HepG2 (cell line): ENCODE data around the gene NFKBIL1. TPM values are rescaled to one million over a fixed set of nuclear protein-coding genes. Genes with fewer than 3 reads are reported as not detected.

Experiments
- ATF7 ChIP-seq, 2 experiments: fragments of 450-650 bp in 1 of 2; sonication (generic) in 1 of 2; formaldehyde crosslinking in 1 of 2; IDR thresholded peaks; 2 replicates each; pipeline versions ENCODE4 v1.4.0 to v1.6.1; 2016 to 2020; ENCODE audit warnings: antibody characterized with exemption in 1 of 2, mild to moderate bottlenecking in 1 of 2, missing genetic modification reagents in 1 of 2
- BRF2 ChIP-seq: sonication (generic); formaldehyde crosslinking; IDR thresholded peaks from 2 replicates; pipeline ENCODE4 v1.8.1; 2022; ENCODE audit warnings: mild to moderate bottlenecking, missing genetic modification reagents
- EZH2 ChIP-seq: conservative IDR thresholded peaks from 2 replicates; pipeline ENCODE4 v1.6.1; 2012; ENCODE audit warnings: mild to moderate bottlenecking, low read depth, low read length, moderate library complexity
- FOXP4 ChIP-seq: sonication (generic); formaldehyde crosslinking; IDR thresholded peaks from 2 replicates; pipeline ENCODE4 v1.4.0; 2020; ENCODE audit warnings: missing genetic modification reagents
- GZF1 ChIP-seq: sonication (generic); formaldehyde crosslinking; IDR thresholded peaks from 2 replicates; pipeline ENCODE4 v1.5.1; 2020; ENCODE audit warnings: mild to moderate bottlenecking, missing genetic modification reagents
- MBNL3 ChIP-seq: fragments of 250-450 bp; sonication (Bioruptor Pico); conservative IDR thresholded peaks from 2 replicates; pipeline ENCODE4 v1.8.0; 2022; ENCODE audit warnings: mild to moderate bottlenecking, inconsistent platforms
- NBN ChIP-seq: fragments of 450-650 bp; conservative IDR thresholded peaks from 2 replicates; pipeline ENCODE4 v1.6.1; 2017
- PAF1 ChIP-seq: IDR thresholded peaks from 2 replicates; pipeline ENCODE4 v1.6.1; 2016; ENCODE audit warnings: missing genetic modification reagents, missing compliant biosample characterization
- PAX8 ChIP-seq: sonication (generic); formaldehyde crosslinking; IDR thresholded peaks from 2 replicates; pipeline ENCODE4 v1.8.0; 2022; ENCODE audit warnings: mild to moderate bottlenecking, missing genetic modification reagents, borderline replicate concordance
- POLR2A ChIP-seq, 2 experiments: IDR thresholded peaks; 2 replicates each; pipeline ENCODE4 v1.6.1; 2011; ENCODE audit warnings: low read depth in 2 of 2, low read length in 2 of 2, mild to moderate bottlenecking in 1 of 2, moderate library complexity in 1 of 2; ENCODE audit not compliant: insufficient read depth in 1 of 2
- RFX1 ChIP-seq: fragments of 450-650 bp; IDR thresholded peaks from 2 replicates; pipeline ENCODE4 v1.6.1; 2017
- SALL2 ChIP-seq: sonication (generic); formaldehyde crosslinking; IDR thresholded peaks from 2 replicates; pipeline ENCODE4 v1.8.1; 2023; ENCODE audit warnings: mild to moderate bottlenecking, missing genetic modification reagents, inconsistent platforms
- SRSF4 ChIP-seq: fragments of 200-400 bp; formaldehyde crosslinking; IDR thresholded peaks from one replicate; pipeline ENCODE4 v1.6.1; 2018; ENCODE audit warnings: mild to moderate bottlenecking, low read depth, low read length, moderate library complexity; ENCODE audit not compliant: poor library complexity, severe bottlenecking
- ZFP62 ChIP-seq: sonication (generic); formaldehyde crosslinking; IDR thresholded peaks from 2 replicates; pipeline ENCODE4 v1.4.0; 2020; ENCODE audit warnings: missing genetic modification reagents
- ZNF12 ChIP-seq: sonication (generic); formaldehyde crosslinking; IDR thresholded peaks from 2 replicates; pipeline ENCODE4 v1.5.0; 2020; ENCODE audit warnings: missing genetic modification reagents
- ZNF225 ChIP-seq: sonication (generic); formaldehyde crosslinking; IDR thresholded peaks from 2 replicates; pipeline ENCODE4 v1.4.0; 2020; ENCODE audit warnings: mild to moderate bottlenecking, missing genetic modification reagents
- ZNF282 ChIP-seq: fragments of 450-650 bp; IDR thresholded peaks from 2 replicates; pipeline ENCODE4 v1.6.1; 2018; ENCODE audit not compliant: partially characterized antibody
- ZNF292 ChIP-seq: sonication (generic); formaldehyde crosslinking; IDR thresholded peaks from 2 replicates; pipeline ENCODE4 v1.8.1; 2022; ENCODE audit warnings: mild to moderate bottlenecking, low read depth, missing genetic modification reagents, borderline replicate concordance
- ZNF354B ChIP-seq: sonication (generic); formaldehyde crosslinking; IDR thresholded peaks from 2 replicates; pipeline ENCODE4 v1.8.0; 2022; ENCODE audit warnings: mild to moderate bottlenecking, missing genetic modification reagents
- ZNF441 ChIP-seq: sonication (generic); formaldehyde crosslinking; IDR thresholded peaks from 2 replicates; pipeline ENCODE4 v1.7.0; 2021; ENCODE audit warnings: missing genetic modification reagents, borderline replicate concordance
- ZNF549 ChIP-seq: sonication (generic); formaldehyde crosslinking; IDR thresholded peaks from 2 replicates; pipeline ENCODE4 v1.5.0; 2020; ENCODE audit warnings: missing genetic modification reagents
- ZNF572 ChIP-seq: sonication (generic); formaldehyde crosslinking; IDR thresholded peaks from 2 replicates; pipeline ENCODE4 v1.5.1; 2020; ENCODE audit warnings: mild to moderate bottlenecking, missing genetic modification reagents
- ZNF747 ChIP-seq: sonication (generic); formaldehyde crosslinking; IDR thresholded peaks from 2 replicates; pipeline ENCODE4 v1.8.1; 2023; ENCODE audit warnings: missing genetic modification reagents, mild to moderate bottlenecking, borderline replicate concordance
- ZNF75D ChIP-seq: sonication (generic); formaldehyde crosslinking; IDR thresholded peaks from 2 replicates; pipeline ENCODE4 v1.8.1; 2023; ENCODE audit warnings: missing genetic modification reagents, mild to moderate bottlenecking, borderline replicate concordance
- polyA plus RNA-seq, 8 experiments: library from polyadenylated mRNA; depleted of rRNA in 3 of 8; stranded (reverse) in 7 of 8; unstranded in 1 of 8; fragments of >200 nt; fragmentation: Illumina TruSeq in 4 of 8; extraction: Trizol in 4 of 8; gene quantifications; 2 replicates each; pipeline versions ENCODE4 v1.2.1 to v1.2.3, GENCODE V29; 2011 to 2016; ENCODE audit warnings: low read depth in 4 of 8, missing spikeins in 1 of 8, mixed read lengths in 1 of 8; ENCODE audit not compliant: insufficient read depth in 1 of 8
- total RNA-seq, 5 experiments: library from RNA; depleted of rRNA; stranded (reverse); fragments of >200 nt; fragmentation: Illumina TruSeq; extraction: Trizol; gene quantifications; 2 replicates each; pipeline ENCODE4 v1.2.3, GENCODE V29; 2016; ENCODE audit warnings: low read depth in 1 of 5
- TF ChIP-seq, protein P1 (sequence below), 2 experiments: sonication (generic) in 1 of 2; formaldehyde crosslinking in 1 of 2; IDR thresholded peaks; 2 replicates each; pipeline versions ENCODE4 v1.5.1 to v1.6.1; 2011 to 2020; ENCODE audit warnings: borderline replicate concordance in 1 of 2, low read depth in 1 of 2, low read length in 1 of 2, mild to moderate bottlenecking in 1 of 2, missing genetic modification reagents in 1 of 2, moderate library complexity in 1 of 2

The NFKBIL1 gene
- total and polyA plus RNA-seq, 2 of the 13 experiments (the other 11 are each of a cell fraction or from before 2014, with no cell fraction given), result 9.7 to 19.5 TPM

DNA sequence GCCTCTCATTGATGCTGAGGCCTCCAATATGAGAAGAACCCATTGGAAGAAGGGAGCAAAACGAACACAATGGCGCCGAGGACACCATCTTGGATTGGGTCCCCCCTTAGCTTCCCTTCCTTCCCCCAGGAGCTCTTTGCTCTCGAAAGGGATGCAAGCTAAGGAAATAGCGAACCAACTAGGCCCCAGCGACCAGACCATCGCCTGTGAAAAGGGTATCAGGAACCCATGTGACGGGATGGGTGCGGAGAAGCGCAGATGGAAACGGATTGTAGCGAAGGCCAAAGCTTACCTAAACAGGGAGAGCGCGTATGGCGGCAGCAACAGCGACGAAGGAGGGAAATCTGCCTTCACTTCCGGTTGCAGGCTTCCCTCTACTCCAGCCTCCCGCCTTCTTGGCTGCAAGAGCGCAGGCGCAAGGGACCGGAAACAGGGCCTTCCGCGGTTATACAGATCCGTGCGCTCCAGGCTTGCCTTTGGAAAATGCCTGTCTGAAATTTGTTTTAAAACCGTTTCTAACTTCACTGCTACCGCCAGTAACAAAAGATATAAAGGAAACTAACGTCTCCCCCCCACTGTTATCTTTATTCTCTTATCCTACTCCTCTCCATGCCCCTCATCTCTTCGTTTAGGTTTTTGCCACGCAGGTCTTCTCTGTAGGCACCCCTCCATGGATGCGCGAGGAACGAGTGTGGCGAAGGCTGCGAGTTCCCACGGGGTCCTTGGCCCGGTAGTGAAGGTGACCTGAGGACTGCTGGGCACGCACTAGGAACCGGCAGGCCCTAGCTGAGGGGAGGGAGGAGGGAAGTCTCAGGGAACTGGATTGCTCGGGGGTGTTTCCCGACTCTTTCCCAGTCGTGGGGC, 5.5 kb upstream of the NFKBIL1 start, which contains the start of gene DDX39B (continued):
- TF ChIP-seq ZNF354B (CRISPR knock-in tag), result 0 out of 2 replicates have a peak, but pooled peaks have one; percentile 71
- TF ChIP-seq ZFP62 (CRISPR knock-in tag), result no peak
- TF ChIP-seq ZNF225 (CRISPR knock-in tag), result peak; percentile 87; the same call in 1 of the 2 replicates
- TF ChIP-seq POLR2A (IDR thresholded peaks at IDR 0.05; ENCODE audit: insufficient read depth in 1 of 2, low read depth in 2 of 2, low read length in 2 of 2), result peak; percentile 98 to 99
- TF ChIP-seq GZF1 (CRISPR knock-in tag), result no peak; the same call in 1 of the 2 replicates
- peak; percentile 38; the same call in 1 of the 2 replicates for TF ChIP-seq ZNF12
- TF ChIP-seq EZH2, result no peak
- TF ChIP-seq RFX1, result no peak
- no peak for TF ChIP-seq NBN
- TF ChIP-seq ZNF292 (CRISPR knock-in tag), result peak; percentile 29; the same call in 1 of the 2 replicates
- no peak; the same call in 1 of the 2 replicates for TF ChIP-seq ZNF75D
- TF ChIP-seq, protein P1, sequence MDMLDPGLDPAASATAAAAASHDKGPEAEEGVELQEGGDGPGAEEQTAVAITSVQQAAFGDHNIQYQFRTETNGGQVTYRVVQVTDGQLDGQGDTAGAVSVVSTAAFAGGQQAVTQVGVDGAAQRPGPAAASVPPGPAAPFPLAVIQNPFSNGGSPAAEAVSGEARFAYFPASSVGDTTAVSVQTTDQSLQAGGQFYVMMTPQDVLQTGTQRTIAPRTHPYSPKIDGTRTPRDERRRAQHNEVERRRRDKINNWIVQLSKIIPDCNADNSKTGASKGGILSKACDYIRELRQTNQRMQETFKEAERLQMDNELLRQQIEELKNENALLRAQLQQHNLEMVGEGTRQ (IDR thresholded peaks at IDR 0.05; ENCODE audit: low read depth, low read length), result no peak
- TF ChIP-seq, protein P1 (CRISPR knock-in tag; IDR thresholded peaks at IDR 0.05; ENCODE audit: borderline replicate concordance), result no peak
- TF ChIP-seq SALL2 (CRISPR knock-in tag), result peak; percentile 93
- no peak for TF ChIP-seq MBNL3 (CRISPR knock-in tag)
- TF ChIP-seq SRSF4, result no peak
- peak; percentile 58 for TF ChIP-seq FOXP4
- TF ChIP-seq ATF7 (IDR thresholded peaks at IDR 0.05), result no peak
- TF ChIP-seq ATF7 (CRISPR knock-in tag; IDR thresholded peaks at IDR 0.05), result no peak
- TF ChIP-seq ZNF747 (CRISPR knock-in tag), result peak; percentile 76
- no peak; the same call in 1 of the 2 replicates for TF ChIP-seq PAX8 (CRISPR knock-in tag)
- no peak; the same call in none of the 2 replicates for TF ChIP-seq ZNF572 (CRISPR knock-in tag)
- no peak for TF ChIP-seq ZNF549 (CRISPR knock-in tag)
- 0 out of 2 replicates have a peak, but pooled peaks have one; percentile 35 for TF ChIP-seq PAF1 (CRISPR knock-in tag)
- peak; percentile 83; the same call in 1 of the 2 replicates for TF ChIP-seq ZNF441 (CRISPR knock-in tag)
- no peak for TF ChIP-seq ZNF282
- no peak for TF ChIP-seq BRF2
